BJ (cell line): ENCODE data around the gene GLYR1. TPM values are rescaled to one million over a fixed set of nuclear protein-coding genes. Genes with fewer than 3 reads are reported as not detected.

Experiments
- CTCF ChIA-PET: fragments of 350-600 bp; formaldehyde crosslinking; extraction: SDS; loops from one replicate; lab custom pipeline; 2021; ENCODE audit warnings: antibody characterized with exemption, inconsistent platforms; lab: Yijun Ruan, JAX
- POLR2A ChIA-PET: fragments of 300-600 bp; sonication (Branson Sonifier 250); formaldehyde crosslinking; extraction: SDS; loops from one replicate; lab custom pipeline; 2021; ENCODE audit warnings: antibody characterized with exemption; lab: Charles Lee
- DNase-seq: peaks from one replicate; pipeline ENCODE4 v3.0.0-alpha.2; 2011; ENCODE audit warnings: low read depth
- H3K27me3 ChIP-seq: 2 replicates; pipeline ENCODE4 v1.6.0; 2011; ENCODE audit warnings: low read length; ENCODE audit not compliant: control insufficient read depth, insufficient read depth
- H3K36me3 ChIP-seq: 2 replicates; pipeline ENCODE4 v1.5.1; 2011; ENCODE audit warnings: low read length; ENCODE audit not compliant: control insufficient read depth, insufficient read depth
- H3K4me3 ChIP-seq: 2 replicates; pipeline ENCODE4 v1.5.1; 2011; ENCODE audit warnings: low read depth, mild to moderate bottlenecking, control low read depth, low read length
- polyA plus RNA-seq: library from polyadenylated mRNA; depleted of rRNA; stranded (reverse); fragments of >200 nt; gene quantifications from 2 replicates; pipeline ENCODE4 v1.2.3, GENCODE V29; 2011
- TF ChIP-seq, protein P1 (sequence below): IDR thresholded peaks from 2 replicates; pipeline ENCODE4 v1.5.1; 2011; ENCODE audit warnings: low read depth, mild to moderate bottlenecking, control low read depth, inconsistent platforms, low read length, moderate library complexity; ENCODE audit not compliant: insufficient read depth

The GLYR1 gene
- polyA plus RNA-seq, 1 experiment, result 41.6 TPM

DNA sequence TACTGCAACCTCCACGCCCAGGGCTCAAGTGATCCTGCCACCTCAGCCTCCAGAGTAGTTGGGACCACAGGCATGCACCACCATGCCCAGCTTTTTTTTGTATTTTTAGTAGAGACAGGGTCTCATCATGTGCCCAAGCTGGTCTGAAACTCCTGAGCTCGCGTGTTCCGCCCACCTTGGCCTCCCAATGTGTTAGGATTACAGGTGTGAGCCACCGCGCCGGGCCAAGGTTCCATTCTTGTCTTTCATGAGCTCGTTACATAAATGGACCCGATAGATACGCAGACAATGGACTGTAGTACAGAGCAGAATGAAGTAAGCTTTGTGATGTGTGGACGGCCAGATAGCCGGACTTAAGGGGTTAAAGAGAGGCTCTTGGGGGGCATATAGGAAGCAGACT lies 19.5 kb upstream of the GLYR1 start:
- ChIA-PET POLR2A (no interaction called here), CTCF (no interaction called here)
- Histone ChIP-seq H3K36me3 (peaks cover 16% of the 10 kb centered on the region), H3K4me3 (no peak overlapping the region), H3K27me3 (no peaks in the 10 kb centered on the region)
- TF ChIP-seq, protein P1, sequence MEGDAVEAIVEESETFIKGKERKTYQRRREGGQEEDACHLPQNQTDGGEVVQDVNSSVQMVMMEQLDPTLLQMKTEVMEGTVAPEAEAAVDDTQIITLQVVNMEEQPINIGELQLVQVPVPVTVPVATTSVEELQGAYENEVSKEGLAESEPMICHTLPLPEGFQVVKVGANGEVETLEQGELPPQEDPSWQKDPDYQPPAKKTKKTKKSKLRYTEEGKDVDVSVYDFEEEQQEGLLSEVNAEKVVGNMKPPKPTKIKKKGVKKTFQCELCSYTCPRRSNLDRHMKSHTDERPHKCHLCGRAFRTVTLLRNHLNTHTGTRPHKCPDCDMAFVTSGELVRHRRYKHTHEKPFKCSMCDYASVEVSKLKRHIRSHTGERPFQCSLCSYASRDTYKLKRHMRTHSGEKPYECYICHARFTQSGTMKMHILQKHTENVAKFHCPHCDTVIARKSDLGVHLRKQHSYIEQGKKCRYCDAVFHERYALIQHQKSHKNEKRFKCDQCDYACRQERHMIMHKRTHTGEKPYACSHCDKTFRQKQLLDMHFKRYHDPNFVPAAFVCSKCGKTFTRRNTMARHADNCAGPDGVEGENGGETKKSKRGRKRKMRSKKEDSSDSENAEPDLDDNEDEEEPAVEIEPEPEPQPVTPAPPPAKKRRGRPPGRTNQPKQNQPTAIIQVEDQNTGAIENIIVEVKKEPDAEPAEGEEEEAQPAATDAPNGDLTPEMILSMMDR, result no peak
- no peak for DNase-seq

DNA sequence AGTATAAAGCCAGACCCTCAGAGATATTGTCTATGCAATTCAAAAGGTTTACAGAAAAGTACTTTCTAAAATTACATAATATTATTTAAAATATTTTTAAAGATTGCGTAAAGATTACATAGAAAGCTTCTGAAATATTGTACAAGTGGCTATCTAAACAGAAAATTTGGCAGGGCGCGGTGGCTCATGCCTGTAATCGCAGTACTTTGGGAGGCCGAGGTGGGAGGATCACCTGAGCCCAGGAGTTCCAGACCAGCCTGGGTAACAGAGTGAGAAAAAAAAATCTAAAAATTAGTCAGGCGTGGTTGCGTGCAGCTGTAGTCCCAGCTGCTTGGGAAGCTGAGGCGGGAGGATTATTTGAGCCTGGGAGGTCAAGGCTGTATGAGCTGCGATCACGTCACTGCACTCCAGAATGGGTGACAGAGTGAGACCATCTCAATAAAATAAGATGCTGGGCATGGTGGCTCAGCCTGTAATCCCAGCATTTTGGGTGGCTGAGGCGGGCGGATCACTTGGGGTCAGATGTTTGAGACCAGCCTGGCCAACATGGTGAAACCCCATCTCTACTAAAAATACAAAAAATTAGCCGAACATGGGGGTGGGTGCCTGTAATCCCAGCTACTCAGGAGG lies 18.3 kb upstream of the GLYR1 start:
- CTCF ChIA-PET, result interaction anchor here (1.3 kb wide), 1 partner anchor 93 kb away, joined by 3 read pairs; the partner anchor contains the start of gene SEC14L5
- DNase-seq, result no peak
- Histone ChIP-seq H3K27me3 (no peaks in the 10 kb centered on the region), H3K4me3 (no peak overlapping the region), H3K36me3 (peaks cover 18% of the 10 kb centered on the region)
- POLR2A ChIA-PET, result no interaction called here
- TF ChIP-seq, protein P1, result no peak

DNA sequence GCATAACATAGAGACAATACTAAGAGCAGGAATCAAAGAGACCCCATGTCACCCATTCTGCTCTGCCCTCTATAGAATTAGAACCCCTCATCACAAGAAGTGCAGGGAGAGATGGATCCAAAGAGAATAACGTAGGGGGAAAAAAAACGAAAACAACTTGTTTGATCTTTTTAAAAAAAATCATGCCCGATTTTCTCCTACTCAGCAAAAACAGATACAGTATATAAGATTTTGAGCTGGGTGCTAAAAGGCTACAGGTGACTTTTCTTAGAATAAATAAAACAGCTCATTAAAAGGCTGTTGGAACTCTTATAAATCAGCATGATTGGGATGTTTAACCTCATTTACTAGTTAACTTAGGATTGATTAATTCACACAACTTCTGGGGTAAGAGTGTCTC lies 17.6 kb upstream of the GLYR1 start:
- TF ChIP-seq, protein P1, result no peak
- no peak for DNase-seq
- H3K27me3 ChIP-seq, result no peaks in the 10 kb centered on the region
- ChIA-PET CTCF (interaction anchor here (1.3 kb wide), 1 partner anchor 94 kb away, joined by 3 read pairs; the partner anchor contains the start of gene SEC14L5), POLR2A (no interaction called here)
- H3K4me3 ChIP-seq, result no peak overlapping the region
- peaks cover 18% of the 10 kb centered on the region for H3K36me3 ChIP-seq

DNA sequence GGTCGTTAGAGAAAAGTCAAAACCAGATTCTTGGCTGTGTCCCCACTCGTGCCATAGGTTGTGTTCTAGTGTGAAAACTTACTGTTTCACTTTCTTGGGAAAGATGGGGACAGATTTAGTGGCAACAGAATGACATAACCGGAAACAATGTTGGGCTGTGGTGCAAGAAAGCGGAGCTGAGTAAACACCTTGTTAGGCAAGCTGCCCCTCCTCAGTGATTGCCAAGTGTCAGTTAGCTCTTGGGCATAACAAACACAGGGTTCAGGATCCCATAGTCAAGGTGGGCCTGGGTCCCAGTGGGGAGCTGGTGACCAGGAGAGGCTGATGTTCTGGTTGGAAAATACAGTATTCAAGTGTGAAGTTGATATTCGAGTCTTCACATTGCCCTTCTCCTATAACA lies 15.6 kb upstream of the GLYR1 start:
- no peak for DNase-seq
- ChIA-PET POLR2A (no interaction called here), CTCF (interaction anchor here (1.3 kb wide), 1 partner anchor 22 kb away, joined by 3 read pairs; no protein-coding TSS in a partner anchor)
- Histone ChIP-seq H3K36me3 (peaks cover 26% of the 10 kb centered on the region), H3K27me3 (no peaks in the 10 kb centered on the region), H3K4me3 (no peak overlapping the region)
- TF ChIP-seq, protein P1, result no peak

DNA sequence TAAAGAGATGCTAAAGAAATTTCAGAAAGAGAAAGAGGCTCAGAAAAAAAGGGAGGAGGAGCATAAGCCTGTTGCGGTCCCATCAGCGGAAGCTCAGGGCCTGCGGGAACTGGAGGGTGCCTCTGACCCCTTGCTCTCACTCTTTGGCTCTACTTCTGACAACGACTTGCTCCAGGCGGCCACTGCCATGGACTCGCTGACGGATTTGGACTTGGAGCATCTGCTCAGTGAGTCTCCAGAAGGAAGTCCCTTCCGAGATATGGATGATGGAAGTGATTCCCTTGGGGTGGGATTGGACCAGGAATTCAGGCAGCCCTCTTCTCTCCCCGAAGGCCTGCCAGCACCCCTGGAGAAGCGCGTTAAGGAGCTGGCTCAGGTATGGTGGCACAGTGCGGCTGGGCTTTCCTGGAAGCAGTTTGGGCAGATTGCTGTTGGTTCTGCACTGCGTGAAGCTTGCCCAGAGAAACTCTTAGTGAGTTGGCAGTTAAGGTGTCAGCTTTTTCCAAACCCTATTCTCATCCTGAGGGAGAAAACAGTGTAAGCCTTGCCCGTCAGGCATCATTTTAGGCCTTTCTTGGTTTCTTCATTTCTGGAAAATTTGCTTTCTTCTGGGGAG lies 13.7 kb upstream of the GLYR1 start:
- TF ChIP-seq, protein P1, result no peak
- ChIA-PET CTCF (interaction anchor here (1.4 kb wide), 1 partner anchor 14 kb away, joined by 4 read pairs; no protein-coding TSS in a partner anchor), POLR2A (no interaction called here)
- Histone ChIP-seq H3K4me3 (no peak overlapping the region), H3K27me3 (no peaks in the 10 kb centered on the region), H3K36me3 (peaks cover 26% of the 10 kb centered on the region)
- no peak for DNase-seq
